Neural cell (in vitro differentiated cells): ENCODE results near the gene DOCK10.

Source experiments
- EP300 ChIP-seq: fragments of 450-650 bp; conservative IDR thresholded peaks from 2 replicates; pipeline ENCODE4 v1.6.1; 2014; ENCODE audit warnings: antibody characterized with exemption, mild to moderate bottlenecking, moderate library complexity; ENCODE audit not compliant: poor library complexity, severe bottlenecking
- EZH2 ChIP-seq: fragments of 200-600, 300-800 bp; shearing (Covaris generic), sonication (generic); IDR thresholded peaks from 2 replicates; pipeline ENCODE4 v1.6.1; 2014; ENCODE audit warnings: antibody characterized with exemption, low read length, borderline replicate concordance, mild to moderate bottlenecking; ENCODE audit not compliant: insufficient read depth, poor library complexity, severe bottlenecking
- MXI1 ChIP-seq: fragments of 450-650 bp; conservative IDR thresholded peaks from 2 replicates; pipeline ENCODE4 v1.6.1; 2014; ENCODE audit warnings: antibody characterized with exemption, mild to moderate bottlenecking; ENCODE audit not compliant: poor library complexity, severe bottlenecking
- POLR2AphosphoS5 ChIP-seq: IDR thresholded peaks from 2 replicates; pipeline ENCODE4 v1.6.1; 2012
- RAD21 ChIP-seq: fragments of 450-650 bp; conservative IDR thresholded peaks from 2 replicates; pipeline ENCODE4 v1.6.1; 2014; ENCODE audit warnings: antibody characterized with exemption, mild to moderate bottlenecking, moderate library complexity
- REST ChIP-seq: IDR thresholded peaks from 2 replicates; pipeline ENCODE4 v1.6.1; 2012; ENCODE audit warnings: borderline replicate concordance
- TF ChIP-seq, protein P1 (sequence below): fragments of 450-650 bp; IDR thresholded peaks from 2 replicates; pipeline ENCODE4 v1.5.1; 2014; ENCODE audit warnings: antibody characterized with exemption, mild to moderate bottlenecking, moderate library complexity; ENCODE audit not compliant: poor library complexity, severe bottlenecking

DNA sequence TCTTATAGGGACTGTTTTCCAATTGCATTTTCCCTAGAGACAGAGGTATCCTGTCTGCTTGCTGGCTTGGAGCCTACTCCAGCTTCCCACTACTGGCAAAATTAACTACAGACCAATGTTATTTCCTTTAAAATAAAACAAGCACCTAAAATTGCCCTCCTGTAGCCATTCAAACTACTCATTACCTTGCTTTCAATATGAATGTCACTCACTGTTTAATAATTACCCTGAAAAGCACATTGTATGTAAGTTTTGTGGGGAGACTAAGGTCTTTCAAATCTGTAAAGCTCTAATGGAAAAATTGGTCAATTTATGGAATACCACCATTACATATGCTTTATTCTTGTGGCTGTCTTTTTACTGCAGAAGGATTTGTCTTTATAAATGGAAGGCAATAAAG is 87.3 kb downstream of the DOCK10 start:
- TF ChIP-seq, protein P1, sequence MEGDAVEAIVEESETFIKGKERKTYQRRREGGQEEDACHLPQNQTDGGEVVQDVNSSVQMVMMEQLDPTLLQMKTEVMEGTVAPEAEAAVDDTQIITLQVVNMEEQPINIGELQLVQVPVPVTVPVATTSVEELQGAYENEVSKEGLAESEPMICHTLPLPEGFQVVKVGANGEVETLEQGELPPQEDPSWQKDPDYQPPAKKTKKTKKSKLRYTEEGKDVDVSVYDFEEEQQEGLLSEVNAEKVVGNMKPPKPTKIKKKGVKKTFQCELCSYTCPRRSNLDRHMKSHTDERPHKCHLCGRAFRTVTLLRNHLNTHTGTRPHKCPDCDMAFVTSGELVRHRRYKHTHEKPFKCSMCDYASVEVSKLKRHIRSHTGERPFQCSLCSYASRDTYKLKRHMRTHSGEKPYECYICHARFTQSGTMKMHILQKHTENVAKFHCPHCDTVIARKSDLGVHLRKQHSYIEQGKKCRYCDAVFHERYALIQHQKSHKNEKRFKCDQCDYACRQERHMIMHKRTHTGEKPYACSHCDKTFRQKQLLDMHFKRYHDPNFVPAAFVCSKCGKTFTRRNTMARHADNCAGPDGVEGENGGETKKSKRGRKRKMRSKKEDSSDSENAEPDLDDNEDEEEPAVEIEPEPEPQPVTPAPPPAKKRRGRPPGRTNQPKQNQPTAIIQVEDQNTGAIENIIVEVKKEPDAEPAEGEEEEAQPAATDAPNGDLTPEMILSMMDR, result no peak
- TF ChIP-seq POLR2AphosphoS5 (no peak), REST (no peak), MXI1 (no peak), EZH2 (no peak), EP300 (no peak), RAD21 (no peak)
